Suppressor macrophage (primary cell): ENCODE results near the gene ALOXE3.

Experiments
- DNase-seq, 4 experiments: peaks; one replicate each; pipeline ENCODE4 v3.0.0-alpha.2; 2020 to 2022
- total RNA-seq, 17 experiments: gene quantifications; one replicate each; lab custom pipeline; 2026; ENCODE audit warnings: mixed read lengths in 6 of 17, inconsistent platforms in 3 of 17; lab: John Stamatoyannopoulos, UW

The ALOXE3 gene
- 0 to 3.1 (median 0) reads per million in 17 experiments for total RNA-seq

- peak; percentile 8 to 63 (median 58) for DNase-seq
These were observed at the start of gene ALOXE3 for GRCh38 chr17:8117980-8118768. TSS of gene ALOXE3 (minus strand) at chr17:8118514. CDS start at chr17:8117990, 524 bp downstream.

- DNase-seq = no peak
These were observed 49.2 kb upstream of the ALOXE3 start for GRCh38 chr17:8167526-8167925.

- no peak for DNase-seq
These were observed 48.4 kb upstream of the ALOXE3 start for GRCh38 chr17:8166731-8167130.

GRCh38 chr17:8164815-8165131, 46.5 kb upstream of the ALOXE3 start:
- DNase-seq = no peak

GRCh38 chr17:8163978-8164814, 45.9 kb upstream of the ALOXE3 start:
- peak; percentile 87 to 94 (median 91) for DNase-seq

GRCh38 chr17:8162997-8163977, 45.0 kb upstream of the ALOXE3 start:
- no peak for DNase-seq

GRCh38 chr17:8162233-8162996, 44.1 kb upstream of the ALOXE3 start, which contains the start of gene VAMP2:
TSS of gene VAMP2 (minus strand) at chr17:8162948. CDS start at chr17:8162879, 69 bp downstream.
- DNase-seq = peak; percentile 77 to 93 (median 88)

GRCh38 chr17:8161289-8162232, 43.2 kb upstream of the ALOXE3 start:
- DNase-seq = no peak

- no peak for DNase-seq
These were observed 42.5 kb upstream of the ALOXE3 start for GRCh38 chr17:8160741-8161221.

GRCh38 chr17:8160224-8160577, 41.9 kb upstream of the ALOXE3 start:
- no peak for DNase-seq

GRCh38 chr17:8159459-8160223, 41.3 kb upstream of the ALOXE3 start:
- DNase-seq = no peak

- DNase-seq = no peak
These were observed 40.7 kb upstream of the ALOXE3 start for GRCh38 chr17:8159032-8159400.

- peak; percentile 96 to 99 (median 96) for DNase-seq
These were observed 40.1 kb upstream of the ALOXE3 start for GRCh38 chr17:8158267-8159031.

- DNase-seq = peak; percentile 100
These were observed 38.1 kb upstream of the ALOXE3 start for GRCh38 chr17:8156246-8156992.

GRCh38 chr17:8155996-8156245, 37.6 kb upstream of the ALOXE3 start:
- DNase-seq = peak in 1 of 4 experiments; percentile 46

GRCh38 chr17:8155231-8155995, 37.1 kb upstream of the ALOXE3 start:
- no peak for DNase-seq

- DNase-seq = no peak
These were observed 36.4 kb upstream of the ALOXE3 start for GRCh38 chr17:8154608-8155155.
